Fibroblast of lung (primary cell): ENCODE data around the gene CARD16. TPM values are rescaled to one million over a fixed set of nuclear protein-coding genes. Genes with fewer than 3 reads are reported as not detected.
A peak's percentile ranks its signal among the peaks of the same experiment; 100 is the strongest.

Experiments
- DNase-seq, 2 donors: peaks; one replicate each; pipeline versions ENCODE4 v3.0.0 to v3.0.0-alpha.2; 2010; ENCODE audit warnings: low read depth in 2 of 2
- H2AFZ ChIP-seq: 2 replicates; pipeline ENCODE4 v1.5.1; 2012; ENCODE audit warnings: low read length, control low read depth, inconsistent platforms
- H3K27ac ChIP-seq: 2 replicates; pipeline ENCODE4 v1.5.1; 2011; ENCODE audit warnings: low read length, control low read depth; ENCODE audit not compliant: insufficient read depth
- H3K27me3 ChIP-seq: 2 replicates; pipeline ENCODE4 v1.5.1; 2011; ENCODE audit warnings: mild to moderate bottlenecking, low read length; ENCODE audit not compliant: control insufficient read depth, insufficient read depth
- H3K36me3 ChIP-seq: 2 replicates; pipeline ENCODE4 v1.5.1; 2011; ENCODE audit warnings: low read length; ENCODE audit not compliant: control insufficient read depth, insufficient read depth
- H3K4me1 ChIP-seq: 2 replicates; pipeline ENCODE4 v1.5.1; 2011; ENCODE audit warnings: low read length; ENCODE audit not compliant: control insufficient read depth, insufficient read depth; ENCODE audit errors: extremely low read depth
- H3K4me2 ChIP-seq: 2 replicates; pipeline ENCODE4 v1.5.1; 2011; ENCODE audit warnings: low read length, control low read depth; ENCODE audit not compliant: insufficient read depth; ENCODE audit errors: extremely low read depth
- H3K4me3 ChIP-seq, 4 experiments: fragments of 200-600 bp in 1 of 4; sonication (generic) in 1 of 4; replicated peaks in 1 of 4; 2 replicates each; pipeline ENCODE4 v1.5.1; 2011 to 2016; ENCODE audit warnings: low read length in 4 of 4, low read depth in 3 of 4, mild to moderate bottlenecking in 3 of 4, control low read depth in 2 of 4, inconsistent platforms in 1 of 4, mixed read lengths in 1 of 4; ENCODE audit not compliant: insufficient read depth in 1 of 4; ENCODE audit errors: control extremely low read depth in 1 of 4
- H3K79me2 ChIP-seq: 2 replicates; pipeline ENCODE4 v1.5.1; 2012; ENCODE audit warnings: mild to moderate bottlenecking, low read length, inconsistent platforms; ENCODE audit not compliant: control insufficient read depth, insufficient read depth
- H3K9ac ChIP-seq: 2 replicates; pipeline ENCODE4 v1.5.1; 2011; ENCODE audit warnings: mild to moderate bottlenecking, low read length, control low read depth; ENCODE audit not compliant: insufficient read depth
- H3K9me3 ChIP-seq: 2 replicates; pipeline ENCODE4 v1.5.1; 2012; ENCODE audit warnings: low read depth, low read length; ENCODE audit not compliant: control insufficient read depth, insufficient read depth
- H4K20me1 ChIP-seq: 2 replicates; pipeline ENCODE4 v1.5.1; 2011; ENCODE audit warnings: low read length; ENCODE audit not compliant: control insufficient read depth, insufficient read depth; ENCODE audit errors: extremely low read depth
- EZH2 ChIP-seq: IDR thresholded peaks from 2 replicates; pipeline ENCODE4 v1.5.1; 2012; ENCODE audit warnings: low read length, control low read depth, mild to moderate bottlenecking; ENCODE audit errors: missing control alignments
- polyA plus RNA-seq, 2 donors: library from polyadenylated mRNA; depleted of rRNA in 1 of 2; stranded (reverse) in 1 of 2; unstranded in 1 of 2; fragments of >200 nt; gene quantifications; 2 replicates each; pipeline ENCODE4 v1.2.1, GENCODE V29; 2011 to 2012; ENCODE audit warnings: missing spikeins in 1 of 2
- total RNA-seq: library from RNA; depleted of rRNA; stranded (reverse); fragments of >200 nt; gene quantifications from 2 replicates; pipeline ENCODE4 v1.2.1, GENCODE V29; 2014
- TF ChIP-seq, protein P1 (sequence below), 2 donors: IDR thresholded peaks in 1 of 2; conservative IDR thresholded peaks in 1 of 2; 1 replicate in 1 of 2; 2 replicates in 1 of 2; pipeline ENCODE4 v1.5.1; 2011 to 2012; ENCODE audit warnings: low read length in 2 of 2, control low read depth in 1 of 2, inconsistent platforms in 1 of 2, low read depth in 1 of 2, mild to moderate bottlenecking in 1 of 2

Gene CARD16
- total and polyA plus RNA-seq, 2 donors (not counting 1 experiment from before 2014, with no cell fraction given), result 114 to 143 TPM

DNA sequence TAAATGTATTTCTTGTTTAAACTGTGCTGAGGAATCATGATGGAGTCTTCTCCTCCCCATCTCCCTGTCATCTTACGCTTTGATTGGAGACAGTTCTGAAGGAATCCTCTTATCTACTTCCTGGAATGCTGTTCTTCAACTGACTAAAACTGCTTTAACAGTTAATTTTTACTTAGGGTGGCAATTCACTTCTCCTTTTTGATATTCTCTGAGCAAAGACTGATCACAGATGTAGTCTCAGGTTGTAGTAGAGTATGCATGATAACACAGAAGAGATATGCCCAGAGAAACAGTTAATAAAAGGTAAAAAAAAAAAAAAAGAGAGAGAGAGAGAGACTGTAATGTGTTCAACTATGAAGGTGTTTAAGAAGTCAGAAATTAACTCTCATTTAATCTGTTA is 20.7 kb downstream of the CARD16 start:
- Histone ChIP-seq H3K9ac (no peak overlapping the region), H4K20me1 (no peaks in the 10 kb centered on the region), H3K36me3 (no peaks in the 10 kb centered on the region), H3K27ac (no peak overlapping the region), H3K9me3 (no peaks in the 10 kb centered on the region), H3K27me3 (no peaks in the 10 kb centered on the region), H3K4me3 (no peak overlapping the region), H3K4me1 (no peaks in the 10 kb centered on the region), H2AFZ (no peak overlapping the region), H3K79me2 (no peaks in the 10 kb centered on the region), H3K4me2 (no peak overlapping the region)
- DNase-seq, result no peak
- TF ChIP-seq, protein P1, sequence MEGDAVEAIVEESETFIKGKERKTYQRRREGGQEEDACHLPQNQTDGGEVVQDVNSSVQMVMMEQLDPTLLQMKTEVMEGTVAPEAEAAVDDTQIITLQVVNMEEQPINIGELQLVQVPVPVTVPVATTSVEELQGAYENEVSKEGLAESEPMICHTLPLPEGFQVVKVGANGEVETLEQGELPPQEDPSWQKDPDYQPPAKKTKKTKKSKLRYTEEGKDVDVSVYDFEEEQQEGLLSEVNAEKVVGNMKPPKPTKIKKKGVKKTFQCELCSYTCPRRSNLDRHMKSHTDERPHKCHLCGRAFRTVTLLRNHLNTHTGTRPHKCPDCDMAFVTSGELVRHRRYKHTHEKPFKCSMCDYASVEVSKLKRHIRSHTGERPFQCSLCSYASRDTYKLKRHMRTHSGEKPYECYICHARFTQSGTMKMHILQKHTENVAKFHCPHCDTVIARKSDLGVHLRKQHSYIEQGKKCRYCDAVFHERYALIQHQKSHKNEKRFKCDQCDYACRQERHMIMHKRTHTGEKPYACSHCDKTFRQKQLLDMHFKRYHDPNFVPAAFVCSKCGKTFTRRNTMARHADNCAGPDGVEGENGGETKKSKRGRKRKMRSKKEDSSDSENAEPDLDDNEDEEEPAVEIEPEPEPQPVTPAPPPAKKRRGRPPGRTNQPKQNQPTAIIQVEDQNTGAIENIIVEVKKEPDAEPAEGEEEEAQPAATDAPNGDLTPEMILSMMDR (conservative IDR thresholded peaks at IDR 0.05 in 1 of 2, IDR thresholded peaks at IDR 0.05 in 1 of 2; ENCODE audit: low read depth in 1 of 2, low read length in 2 of 2), result no peak
- TF ChIP-seq EZH2, result no peak

DNA sequence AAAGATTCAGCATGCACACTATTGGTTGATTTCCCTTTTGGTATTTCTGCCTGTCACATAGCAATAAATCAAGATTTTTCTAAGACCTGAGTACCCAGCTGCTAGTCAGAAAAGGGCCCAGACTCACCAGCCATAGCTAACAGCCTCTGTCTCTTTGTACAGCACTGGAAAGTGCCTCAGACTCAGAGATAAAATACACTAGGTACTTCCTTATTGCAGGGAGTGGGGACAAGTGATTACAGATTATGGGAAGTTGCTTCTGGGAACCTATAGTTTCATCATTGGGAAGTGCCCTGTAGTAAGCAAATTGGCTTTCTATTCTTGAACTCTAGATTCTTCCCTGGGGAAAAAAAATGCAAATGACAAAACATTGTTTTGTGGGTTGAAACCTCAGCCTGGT is 22.1 kb downstream of the CARD16 start, which contains the start of gene CASP5:
CASP5 (minus strand) TSS at position 166 of the 400 bp plus-strand sequence; CDS start at position 134, 32 bp downstream.
- Histone ChIP-seq H3K4me2 (no peak within 1 kb of the TSS), H3K36me3 (no peaks in the 10 kb centered on the region), H3K4me3 (no peak within 1 kb of the TSS), H3K9ac (no peak within 1 kb of the TSS), H3K27ac (no peak within 1 kb of the TSS), H3K27me3 (no peaks in the 10 kb centered on the region), H2AFZ (no peak within 1 kb of the TSS), H4K20me1 (no peaks in the 10 kb centered on the region), H3K9me3 (no peaks in the 10 kb centered on the region), H3K4me1 (no peaks in the 10 kb centered on the region), H3K79me2 (no peaks in the 10 kb centered on the region)
- TF ChIP-seq, protein P1 (conservative IDR thresholded peaks at IDR 0.05 in 1 of 2, IDR thresholded peaks at IDR 0.05 in 1 of 2; ENCODE audit: low read depth in 1 of 2, low read length in 2 of 2), result no peak
- TF ChIP-seq EZH2, result no peak
- peak in 1 of 2 donors; percentile 55 for DNase-seq

DNA sequence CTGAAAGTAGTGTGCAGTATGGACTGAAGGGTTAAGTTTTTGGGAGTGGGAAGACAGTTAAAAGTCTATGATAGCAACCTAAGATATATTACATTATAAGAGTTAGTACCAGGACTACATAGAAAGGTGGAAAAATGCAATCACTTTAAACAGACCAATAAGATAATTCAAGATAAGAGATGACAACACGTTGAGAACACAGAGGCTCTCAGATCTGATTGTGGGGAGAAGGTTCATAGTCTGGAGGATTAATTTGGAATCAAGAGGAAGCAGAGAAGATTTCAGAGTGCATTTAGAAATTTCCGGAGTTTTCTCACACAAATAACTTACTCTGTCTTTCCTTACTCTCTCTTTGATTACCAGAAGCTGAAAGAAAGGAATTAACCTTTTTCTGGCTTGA is 22.6 kb downstream of the CARD16 start:
- H3K79me2 ChIP-seq, result no peaks in the 10 kb centered on the region
- TF ChIP-seq, protein P1 (conservative IDR thresholded peaks at IDR 0.05 in 1 of 2, IDR thresholded peaks at IDR 0.05 in 1 of 2; ENCODE audit: low read depth in 1 of 2, low read length in 2 of 2), result no peak
- no peak for TF ChIP-seq EZH2
- no peak overlapping the region for H3K9ac ChIP-seq
- H3K27ac ChIP-seq, result no peak overlapping the region
- H3K36me3 ChIP-seq, result no peaks in the 10 kb centered on the region
- no peak for DNase-seq
- H3K4me3 ChIP-seq, result no peak overlapping the region
- no peaks in the 10 kb centered on the region for H3K9me3 ChIP-seq
- H2AFZ ChIP-seq, result no peak overlapping the region
- no peaks in the 10 kb centered on the region for H4K20me1 ChIP-seq
- H3K27me3 ChIP-seq, result no peaks in the 10 kb centered on the region
- no peak overlapping the region for H3K4me2 ChIP-seq
- no peaks in the 10 kb centered on the region for H3K4me1 ChIP-seq
